Cardiac septum (tissue), 1 donor: ENCODE data around the gene PMP22. TPM values are rescaled to one million over a fixed set of nuclear protein-coding genes. Genes with fewer than 3 reads are reported as not detected.

Experiments
- DNase-seq: peaks from one replicate; pipeline ENCODE4 v3.0.0-alpha.2; 2020; ENCODE audit warnings: low spot score
- intact Hi-C: fragments of 100-400 bp; cut with DNase I; formaldehyde crosslinking; loops from one replicate; pipeline ENCODE4 v1.14.0; 2022
- total RNA-seq: library from RNA; stranded (reverse); fragmentation: NEBNext Ultra II Directional; extraction: Animal tissue kit (Norgen Biotek cat#: 25700); gene quantifications from one replicate; pipeline ENCODE4 v1.2.1, GENCODE V29; 2021
- donor health status: DM: no; HTN: no; CAD: no.

Gene PMP22
- total RNA-seq, 1 donor from 2014 or later: 91.8 TPM

DNA sequence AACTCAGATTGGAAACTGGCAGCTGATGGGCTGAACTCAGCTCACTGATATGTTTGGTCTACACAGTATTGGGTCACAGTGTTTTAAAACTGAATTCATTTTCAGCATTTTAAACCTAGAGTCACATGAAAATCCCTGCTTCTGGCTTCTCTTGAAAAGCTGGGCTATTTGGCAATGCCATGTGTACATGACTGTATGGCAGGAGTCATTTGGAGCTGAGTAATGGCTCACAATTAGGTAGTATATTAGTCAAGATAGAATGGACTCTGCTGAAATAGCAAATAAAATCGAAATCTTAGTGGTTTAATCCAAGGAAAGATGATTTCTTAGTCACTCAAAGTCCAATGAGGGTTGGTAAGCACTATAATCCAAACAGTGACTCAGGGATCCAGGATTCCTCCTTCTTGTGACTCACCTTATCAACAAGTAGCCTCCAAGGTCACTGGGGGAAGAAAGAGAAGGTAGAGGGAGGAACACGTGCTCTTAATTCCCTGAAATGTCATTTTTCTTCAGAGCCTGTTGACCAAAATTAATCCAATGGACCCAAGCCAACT is 13.9 kb upstream of the PMP22 start:
- DNase-seq: no peak
- intact Hi-C loops: no loop called here

DNA sequence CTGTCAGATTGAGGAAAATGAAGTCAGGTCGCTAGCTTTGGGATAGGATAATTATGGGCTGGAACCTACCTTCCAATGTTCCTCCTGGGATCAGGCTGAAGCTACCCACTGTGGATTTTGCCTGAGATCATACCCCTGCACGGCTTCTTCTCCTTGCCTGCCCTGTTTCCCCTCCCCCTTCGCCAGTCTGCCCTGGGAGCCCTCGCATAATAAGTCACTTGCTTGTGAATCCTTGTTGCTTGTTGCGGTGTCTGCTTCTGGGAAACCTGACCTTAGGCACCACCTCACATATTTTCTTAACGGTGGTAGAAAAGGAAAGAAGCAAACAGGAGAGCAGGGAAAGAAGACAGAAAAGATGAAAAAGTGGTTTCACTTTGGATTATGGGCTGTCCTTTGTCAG is 13.3 kb upstream of the PMP22 start:
- no peak for DNase-seq
- intact Hi-C loops: no loop called here

DNA sequence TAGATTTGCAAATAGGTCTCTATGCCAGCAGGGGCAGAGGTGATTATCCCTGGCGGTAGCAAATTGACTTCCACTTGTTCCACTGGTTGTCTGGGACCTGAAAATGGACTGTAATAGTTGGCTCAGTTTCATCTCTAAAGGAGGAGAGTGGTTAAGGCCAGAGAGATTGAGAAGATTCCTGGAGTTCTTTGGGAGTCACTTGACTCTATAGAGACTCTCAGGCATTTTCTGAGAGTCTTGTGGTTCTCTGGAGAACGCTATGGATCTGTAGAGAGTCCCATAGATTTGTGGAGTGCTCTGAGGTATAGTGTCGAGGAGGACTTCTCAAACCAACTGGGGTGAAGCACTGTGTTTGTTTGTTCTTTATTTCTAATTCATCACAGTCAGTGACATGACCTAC is 8.9 kb upstream of the PMP22 start:
- intact Hi-C loops: no loop called here
- DNase-seq: no peak

DNA sequence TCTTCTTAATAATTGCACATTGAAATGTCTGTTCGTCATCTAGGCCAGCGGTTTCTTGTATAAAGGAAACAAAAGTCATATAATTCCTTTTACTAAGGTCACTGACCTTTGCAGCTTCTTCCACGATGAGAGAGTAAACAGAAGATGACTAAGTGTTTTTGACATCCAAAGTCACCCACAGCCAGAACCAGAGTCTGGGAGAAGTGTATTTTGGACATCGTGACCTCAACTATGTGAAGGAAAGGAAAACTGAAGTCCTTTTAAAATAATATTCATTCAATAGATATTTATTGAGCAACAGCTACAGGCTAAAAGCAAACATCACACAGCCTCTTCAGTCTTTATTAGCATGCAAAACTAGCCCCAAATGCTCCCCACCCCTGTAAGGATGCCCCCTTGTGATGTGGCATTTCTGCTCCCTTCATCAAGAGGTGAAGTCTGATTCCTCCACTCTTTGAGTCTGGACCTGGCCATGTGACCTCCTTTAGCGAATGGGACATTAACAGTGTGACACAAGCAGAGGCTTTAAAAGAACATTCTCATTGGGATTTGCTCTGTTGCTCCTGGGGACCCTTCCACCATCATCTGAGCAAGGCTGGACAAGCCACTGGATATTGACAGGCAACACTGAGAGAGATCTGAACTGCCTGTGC is 8.1 kb upstream of the PMP22 start:
- intact Hi-C loops: no loop called here
- no peak for DNase-seq

DNA sequence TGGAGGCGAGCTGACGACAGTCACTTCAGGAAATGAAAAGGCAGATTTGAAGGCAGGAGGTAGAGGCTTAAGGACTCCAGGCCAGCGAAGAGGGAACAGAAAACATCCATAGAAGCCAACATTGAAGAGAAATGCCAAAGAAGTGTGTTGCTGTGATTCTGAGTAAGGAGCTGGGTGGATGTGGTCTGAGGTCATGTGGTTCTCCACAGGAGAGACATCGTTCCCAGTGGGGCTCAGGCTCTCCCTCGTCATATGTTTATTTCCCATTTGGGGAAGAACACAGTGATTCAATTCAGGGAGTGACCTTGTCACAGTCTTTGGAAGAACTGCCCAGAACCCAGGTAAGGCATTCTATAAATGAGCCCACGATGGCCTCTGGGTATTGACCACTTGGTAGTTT is 6.6 kb upstream of the PMP22 start:
- intact Hi-C loops: no loop called here
- no peak for DNase-seq

DNA sequence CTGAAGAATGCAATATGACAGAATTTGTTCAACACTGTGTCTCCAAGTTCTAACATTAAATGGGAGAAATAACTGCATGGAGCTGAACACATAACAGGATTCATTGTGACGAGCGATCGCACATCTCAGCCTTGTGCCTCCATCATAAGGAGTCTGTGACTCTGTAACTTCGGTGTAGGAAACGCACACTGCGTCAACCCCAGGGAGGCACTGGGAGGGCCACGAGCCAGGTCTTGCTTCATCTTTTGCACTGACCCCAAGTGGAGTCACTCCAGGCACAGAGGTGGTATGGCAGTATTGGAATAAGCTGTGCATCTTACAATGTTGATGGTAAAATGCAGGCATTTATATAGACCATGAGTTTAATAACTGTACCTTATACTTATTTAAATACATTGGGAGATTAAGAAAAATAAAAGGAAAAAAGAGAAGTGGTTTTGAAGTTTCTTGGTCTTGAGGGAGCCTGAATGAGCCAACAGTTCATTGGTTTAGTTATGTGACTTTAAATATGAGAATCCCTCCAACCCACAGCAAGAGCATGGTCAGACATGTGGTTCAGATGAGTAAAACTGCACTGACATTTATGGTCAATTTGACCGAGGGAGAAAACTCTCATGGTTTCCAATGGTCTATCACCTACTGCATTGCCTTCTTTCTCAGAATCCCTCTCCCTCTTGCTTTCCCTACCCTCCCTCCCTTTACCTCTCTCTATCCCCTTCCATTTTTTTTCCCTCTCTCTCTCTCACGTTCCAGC is 5.7 kb upstream of the PMP22 start:
- no peak for DNase-seq
- intact Hi-C loops: no loop called here

DNA sequence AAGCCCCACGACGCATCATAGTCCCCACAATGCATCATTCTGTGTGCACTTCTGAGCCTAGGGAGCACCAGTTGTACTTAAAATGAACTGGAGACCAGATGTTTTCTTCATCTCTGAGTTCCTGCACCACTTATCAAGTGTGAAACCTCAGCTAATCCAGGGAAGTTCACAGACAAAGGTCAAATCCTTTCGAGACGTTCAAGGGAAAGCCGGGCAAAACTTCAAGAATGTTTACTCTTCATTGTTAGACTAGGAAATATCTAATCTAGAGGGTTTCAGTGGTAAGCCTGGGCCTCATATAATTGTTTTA is 4.6 kb upstream of the PMP22 start:
- intact Hi-C loops: no loop called here
- DNase-seq: no peak

DNA sequence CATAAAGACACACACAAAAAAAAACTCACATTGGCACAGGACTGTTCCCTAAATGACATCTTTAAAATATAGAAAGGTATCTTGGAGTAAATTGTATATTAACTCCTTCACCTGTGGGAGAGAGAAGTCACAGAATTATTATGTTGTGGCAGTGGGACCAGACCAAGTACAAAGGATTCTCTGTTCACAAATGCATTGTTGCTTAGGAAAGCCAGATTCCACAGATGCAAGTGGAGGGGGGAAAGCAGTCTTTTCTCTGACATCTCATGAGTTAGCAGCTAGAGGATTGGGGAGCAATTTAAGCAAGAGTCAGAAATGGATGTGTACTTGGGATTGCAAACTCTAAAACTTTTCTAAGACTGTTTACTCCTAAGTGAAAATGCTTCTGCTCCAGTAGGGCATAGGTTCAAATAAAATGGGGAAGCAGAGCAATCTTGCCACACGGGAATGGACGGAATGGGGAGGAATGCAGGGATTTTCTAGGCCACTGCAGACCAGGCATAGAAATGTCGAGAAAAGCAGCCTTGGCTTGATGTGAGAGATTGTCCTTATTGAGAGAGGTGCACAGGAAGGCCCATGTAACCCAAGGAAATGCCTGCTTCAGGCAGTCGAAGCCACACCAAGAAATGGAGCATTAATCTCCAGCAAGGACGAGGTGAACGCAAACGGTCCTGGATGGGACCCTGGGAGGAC is 4.1 kb upstream of the PMP22 start:
- DNase-seq: no peak
- intact Hi-C loops: no loop called here

DNA sequence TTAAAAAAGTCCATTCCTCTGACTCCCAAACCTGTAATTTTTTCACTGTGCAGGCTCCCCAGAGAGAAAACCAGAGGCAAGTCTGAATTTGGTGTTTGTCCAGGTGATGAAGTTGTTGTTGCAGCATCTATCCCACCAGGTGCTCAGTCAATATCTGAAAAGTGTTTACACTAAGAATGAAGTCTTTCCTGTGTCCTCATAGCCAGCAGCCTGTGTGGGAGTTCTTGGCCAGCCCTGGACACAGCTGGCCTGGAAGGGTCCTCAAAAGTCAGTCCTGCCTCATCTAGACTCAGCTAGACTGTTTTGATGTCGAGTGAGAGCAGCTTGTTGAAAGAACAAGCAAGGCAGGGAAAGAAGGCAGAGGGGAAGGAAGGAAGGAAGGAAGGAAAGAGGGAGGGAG is 3.3 kb upstream of the PMP22 start:
- intact Hi-C loops: no loop called here

DNA sequence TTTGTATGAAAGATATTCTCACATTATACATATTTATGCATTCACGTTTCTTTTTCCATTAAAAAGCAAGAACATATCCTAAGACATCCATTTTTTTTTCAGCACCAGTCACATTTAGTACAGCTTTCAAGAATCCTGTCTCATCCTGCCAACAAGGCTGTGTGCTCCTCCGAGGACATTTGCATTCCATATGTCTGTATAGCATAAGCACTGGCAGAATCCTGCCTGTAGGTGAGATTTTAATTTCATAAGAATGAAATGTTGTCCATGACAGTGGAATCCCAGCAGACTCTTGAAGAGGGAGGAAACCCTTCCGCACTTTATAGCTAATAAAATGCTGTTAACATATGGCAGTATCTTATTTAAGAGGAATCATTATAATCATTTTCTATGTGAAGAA is 2.9 kb upstream of the PMP22 start:
- intact Hi-C loops: no loop called here

More for the DNA sequence above, 3.3 kb upstream of the PMP22 start:
- DNase-seq: no peak

DNA sequence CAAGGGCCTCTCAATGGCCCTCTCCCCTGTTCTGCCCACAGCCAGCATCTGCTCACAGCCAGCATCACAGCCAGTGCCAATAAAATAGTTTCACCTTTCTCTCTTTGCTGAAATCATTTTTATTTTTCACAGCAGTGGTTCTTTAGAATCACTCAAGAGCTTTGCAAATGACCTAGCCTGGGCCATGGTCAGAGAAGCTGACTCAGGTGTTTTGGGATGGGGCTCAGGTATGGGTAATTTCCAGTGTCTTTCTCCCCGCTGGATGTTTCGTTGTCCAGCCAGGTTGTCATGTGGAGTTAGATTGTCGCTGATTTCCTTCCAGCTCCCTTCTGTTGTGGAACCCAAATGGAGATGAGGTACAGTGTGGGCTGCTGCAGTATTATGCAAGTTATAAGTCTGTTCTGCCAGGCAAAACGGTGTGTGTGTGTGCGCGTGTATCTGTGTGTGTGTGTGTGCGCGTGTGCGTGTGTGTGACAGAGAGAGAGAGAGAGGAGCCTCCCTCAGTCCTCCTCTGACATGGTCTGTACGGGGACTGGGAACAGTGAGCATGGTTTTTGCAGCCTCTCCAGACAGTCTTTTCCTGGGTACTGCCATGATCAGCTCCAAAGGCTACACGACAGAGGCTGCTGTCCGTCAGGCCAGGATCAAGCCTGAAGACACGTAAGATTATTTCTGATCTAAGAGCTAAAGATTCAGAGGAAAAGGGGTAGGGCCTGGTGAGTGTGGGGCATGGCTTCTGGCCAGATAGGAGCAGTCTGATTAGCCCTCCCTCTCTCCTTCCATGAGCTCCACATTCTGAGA is 1.4 kb upstream of the PMP22 start:
- DNase-seq: no peak
- intact Hi-C loops: no loop called here

More for the DNA sequence above, 2.9 kb upstream of the PMP22 start:
- no peak for DNase-seq

DNA sequence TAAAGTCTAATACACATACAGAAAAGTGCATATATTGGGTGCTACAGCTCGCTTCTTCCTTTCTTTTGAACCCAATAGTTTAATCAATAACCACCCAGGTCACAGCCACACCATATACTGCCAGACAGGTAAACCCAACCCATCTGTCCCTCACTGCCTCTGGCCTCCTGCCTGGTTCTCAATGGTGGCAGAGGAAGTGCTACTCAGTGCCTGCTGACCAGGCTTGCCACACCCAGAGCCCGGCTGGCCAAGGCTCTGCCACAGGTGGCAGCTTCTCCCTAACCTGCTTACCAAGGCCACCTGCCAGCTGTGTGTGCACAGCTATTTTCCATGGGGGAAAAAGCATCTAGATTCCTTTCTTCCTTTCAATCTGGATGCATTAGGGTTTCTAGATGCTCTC is 584 bp downstream of the PMP22 start:
- intact Hi-C loops: loop anchor here (5.0 kb wide), 2 partner anchors 78 to 148 kb away; partner anchors contain the start of gene TEKT3
- DNase-seq: no peak

DNA sequence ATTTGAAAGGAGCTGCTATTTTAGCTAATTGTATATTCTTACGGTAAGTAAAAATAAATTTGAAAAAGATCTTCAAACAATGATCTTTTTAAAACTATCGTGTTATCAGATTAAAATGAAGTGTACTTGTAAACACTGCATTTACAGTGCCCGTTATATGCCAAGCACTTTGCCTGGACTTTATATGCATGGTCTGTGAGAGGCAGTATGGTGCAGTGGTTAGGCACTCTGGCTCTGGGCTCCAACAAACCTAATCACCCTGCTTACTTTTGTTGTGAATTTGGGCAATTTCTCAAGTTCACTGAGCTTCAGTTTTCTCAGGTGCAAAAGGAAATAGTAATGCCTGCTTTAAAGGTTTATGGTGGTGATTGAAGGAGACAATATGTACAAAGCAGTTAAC is 1.4 kb downstream of the PMP22 start:
- DNase-seq: no peak
- intact Hi-C loops: loop anchor here (5.0 kb wide), 2 partner anchors 79 to 149 kb away; partner anchors contain the start of gene TEKT3

DNA sequence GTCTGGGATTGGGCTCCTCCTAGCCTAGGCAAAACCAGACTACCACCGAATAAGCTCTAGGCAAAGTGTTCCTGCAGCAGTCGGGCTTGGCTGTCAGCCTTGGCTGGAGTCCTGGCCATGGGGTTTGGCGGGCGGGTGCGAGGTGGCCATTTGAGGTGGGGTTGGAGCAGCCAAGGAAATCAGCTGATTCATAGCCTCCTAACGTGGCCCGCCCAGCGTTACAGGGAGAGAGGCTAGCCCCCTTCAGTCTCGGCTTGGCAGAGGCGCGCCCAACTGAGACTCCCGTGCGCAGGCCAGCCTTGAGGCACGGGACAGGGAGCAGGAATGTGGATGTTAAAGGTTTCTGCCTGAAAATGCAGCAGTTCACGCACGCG is 1.9 kb downstream of the PMP22 start:
- DNase-seq: peak; percentile 93
- intact Hi-C loops: loop anchor here (5.0 kb wide), 2 partner anchors 79 to 149 kb away; partner anchors contain the start of gene TEKT3

DNA sequence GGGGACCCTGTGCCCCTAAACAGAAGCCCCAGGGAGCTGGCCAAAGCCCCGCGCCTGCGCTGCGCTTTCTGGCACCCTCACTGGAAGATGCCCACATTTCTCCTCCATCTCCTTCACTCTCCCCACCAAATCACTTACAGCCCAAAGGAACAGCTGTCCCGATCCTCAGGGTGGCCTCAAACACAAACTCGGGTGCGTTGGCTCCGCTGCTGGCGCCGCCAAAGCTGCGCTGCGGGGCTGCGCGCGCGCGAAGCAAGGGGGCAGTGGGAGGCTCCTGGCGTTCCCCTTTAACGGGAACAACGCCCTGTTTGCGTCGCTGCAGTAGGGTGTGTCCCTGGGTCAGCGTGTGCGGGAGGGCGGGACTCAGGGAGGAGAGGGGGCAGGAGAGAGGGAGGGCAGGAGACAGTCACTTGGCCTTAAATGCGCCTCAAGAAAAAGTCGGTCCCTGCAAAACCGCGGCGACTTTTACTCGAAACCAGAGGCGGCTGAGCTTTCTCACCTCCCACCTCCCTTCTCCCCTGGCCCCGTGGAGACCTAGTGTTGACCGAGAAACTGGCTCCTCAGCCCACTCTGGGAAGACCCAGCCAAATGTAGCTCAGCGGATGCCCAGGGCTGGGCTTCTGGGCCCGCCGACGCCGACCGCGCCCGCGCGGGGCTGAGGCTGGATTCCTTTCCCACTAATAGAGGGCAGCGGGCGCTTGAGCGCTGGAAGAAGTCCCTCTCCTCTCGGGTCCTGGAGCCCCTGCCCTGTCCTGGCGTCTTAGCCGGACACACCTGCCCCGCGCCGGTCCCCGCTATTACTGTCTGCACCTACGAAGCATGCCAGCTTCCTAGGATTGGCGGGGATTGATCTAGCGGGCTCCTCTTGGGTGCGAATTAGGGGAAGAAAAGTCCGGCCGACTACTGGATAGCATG is 2.6 kb downstream of the PMP22 start:
- DNase-seq: peak; percentile 92
- intact Hi-C loops: loop anchor here (5.0 kb wide), 2 partner anchors 80 to 150 kb away; partner anchors contain the start of gene TEKT3

DNA sequence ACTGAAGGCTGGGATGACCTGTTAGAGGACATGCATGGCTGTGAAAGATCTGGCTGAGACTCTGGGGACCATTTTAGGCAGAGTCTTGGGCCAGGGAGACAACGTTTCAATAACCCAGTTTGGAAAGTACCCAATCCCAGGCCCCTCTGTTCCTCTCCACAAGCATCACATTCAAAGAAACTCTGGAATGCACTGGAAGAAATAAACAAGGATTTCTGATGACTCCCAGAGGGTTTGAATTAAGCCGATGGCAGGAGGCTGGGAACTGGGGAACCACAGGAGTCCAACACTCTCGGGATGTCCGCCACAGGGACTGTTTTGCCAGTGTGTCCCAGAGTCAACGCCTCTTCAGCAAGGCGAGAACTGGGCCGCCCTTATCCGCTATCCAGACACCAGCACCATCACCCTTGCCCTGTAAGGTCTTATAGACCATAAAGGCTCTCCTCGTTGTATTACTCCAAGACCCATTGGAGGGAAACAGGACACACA is 3.3 kb downstream of the PMP22 start:
- no peak for DNase-seq
- intact Hi-C loops: loop anchor here (1.0 to 5.0 kb wide), 5 partner anchors 29 to 240 kb away; partner anchors contain the start of gene TEKT3

DNA sequence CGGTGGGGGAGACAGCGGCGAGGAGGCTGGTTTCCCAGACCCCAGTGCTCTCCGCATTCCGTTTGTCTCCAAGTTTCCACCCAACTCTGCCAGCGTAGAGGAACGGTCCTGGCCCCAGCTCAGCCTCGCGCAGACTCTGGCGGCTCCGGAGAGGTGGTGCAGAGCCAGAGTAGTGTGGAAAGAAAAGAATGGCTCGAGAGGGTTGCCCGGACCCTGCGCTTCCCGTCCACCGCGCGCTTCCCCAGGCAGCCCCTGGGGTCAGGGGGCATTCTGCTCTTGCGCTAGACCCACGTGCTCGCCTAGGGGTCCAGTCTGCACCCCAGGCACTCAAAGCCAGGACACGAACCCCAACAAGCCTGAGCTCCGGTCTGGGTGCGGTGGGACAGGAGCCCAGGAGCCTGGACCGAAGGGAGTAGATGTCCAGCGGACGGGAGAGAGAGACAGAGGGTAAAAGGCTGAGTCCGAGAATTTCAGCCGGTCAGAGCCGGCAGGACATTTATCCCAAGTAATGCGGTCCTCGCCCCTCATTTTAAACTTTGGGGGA is 3.8 kb downstream of the PMP22 start:
- intact Hi-C loops: loop anchor here (1.0 to 5.0 kb wide), 5 partner anchors 29 to 241 kb away; partner anchors contain the start of gene TEKT3
- DNase-seq: no peak
